ENCODE results near the gene ZNF488.

ZNF488 gene

DNA sequence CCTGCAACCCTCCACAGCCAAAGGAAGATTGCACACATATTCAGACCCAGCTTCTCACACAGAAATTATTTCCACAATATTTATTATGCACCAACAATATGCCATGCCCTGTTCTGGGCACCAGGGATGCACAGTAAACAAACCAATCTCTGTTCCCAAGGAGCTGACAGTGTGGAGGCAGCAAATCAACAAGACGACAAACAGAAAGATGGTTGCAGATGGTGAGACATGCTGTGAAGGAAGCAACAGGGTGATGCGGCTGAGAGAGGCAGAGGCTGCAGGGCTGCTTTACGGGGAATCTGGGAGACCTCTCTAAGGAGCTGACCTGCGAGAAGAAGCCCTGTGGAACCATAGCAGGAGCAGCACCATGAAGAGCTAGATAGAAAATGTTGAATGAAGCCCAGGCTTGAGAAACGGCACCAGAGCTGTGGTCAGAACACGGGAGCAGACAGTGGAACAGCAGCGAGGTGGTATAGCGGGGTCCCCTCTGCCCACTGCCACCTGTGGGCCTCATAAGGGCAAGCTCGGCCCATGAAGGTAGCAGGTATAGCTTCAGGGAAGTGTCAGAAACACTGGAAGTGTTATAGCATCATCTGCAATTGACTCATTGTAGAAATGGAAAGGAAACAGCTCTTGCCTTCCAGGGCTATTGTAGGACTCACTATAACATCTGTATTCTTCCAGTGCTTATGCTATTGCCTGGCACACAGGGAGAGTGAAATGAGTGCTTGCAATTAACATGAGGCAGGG lies 18.5 kb downstream of the ZNF488 start:
- no peak for DNase-seq

DNA sequence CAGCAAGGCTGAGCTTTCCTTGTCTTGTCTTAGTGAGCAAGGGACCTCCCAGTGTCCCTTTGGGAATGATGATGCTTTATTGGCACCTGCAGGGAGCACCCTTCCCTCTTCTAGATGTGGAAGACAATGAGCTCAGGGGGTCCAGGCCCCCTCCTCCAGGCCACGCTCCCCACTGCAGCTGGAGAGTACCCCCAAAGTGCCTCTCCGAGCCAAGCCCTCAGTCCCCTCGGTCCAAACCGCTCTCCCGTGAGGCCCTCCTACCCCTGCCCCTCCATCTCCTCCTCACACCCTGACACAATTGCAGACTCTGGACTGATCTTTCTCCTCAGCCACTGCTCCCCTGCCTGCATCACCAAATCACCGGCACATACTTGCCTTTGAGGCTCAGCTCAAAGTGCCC lies 19.2 kb downstream of the ZNF488 start:
- no peak for DNase-seq

DNA sequence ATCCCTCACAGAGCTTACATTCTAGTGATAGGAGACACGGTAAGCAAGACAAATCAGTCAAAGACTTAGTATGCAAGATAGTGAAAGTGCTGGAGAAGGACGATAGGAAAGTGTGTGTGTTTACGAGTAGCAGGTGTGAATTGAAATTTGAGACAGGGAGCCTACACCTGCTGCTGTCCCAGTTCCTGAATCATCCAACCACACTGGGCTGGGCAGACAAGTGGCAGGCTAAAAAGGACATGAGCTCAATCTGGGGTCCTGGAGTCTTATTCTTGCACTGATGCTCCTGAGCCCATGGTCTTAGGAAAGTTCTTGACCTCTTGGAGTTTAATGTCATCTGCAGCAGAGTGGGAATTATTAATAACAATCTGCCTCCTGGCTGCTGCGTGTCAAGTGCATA lies 19.7 kb downstream of the ZNF488 start:
- DNase-seq, result no peak

DNA sequence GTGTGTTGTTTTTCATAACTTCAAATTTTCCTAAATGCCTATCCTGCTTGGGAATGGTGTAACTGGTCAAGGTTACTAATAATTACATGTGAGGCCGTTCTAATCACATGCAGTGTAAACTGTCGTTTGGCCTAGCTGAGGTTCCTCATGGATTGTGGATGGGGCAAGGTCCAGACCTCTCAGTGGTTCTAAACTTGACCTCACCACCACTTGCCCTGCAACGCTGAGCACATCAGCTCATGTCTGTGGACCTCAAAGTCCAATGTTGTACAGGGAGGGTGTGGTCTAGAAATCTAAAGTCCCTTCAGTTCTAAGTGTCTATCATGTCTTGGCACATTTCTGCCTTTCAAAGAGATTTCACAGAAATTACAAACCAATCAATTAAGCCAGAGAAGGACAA lies 20.3 kb downstream of the ZNF488 start:
- DNase-seq, result no peak

- DNase-seq, result no peak
These were observed 21.9 kb downstream of the ZNF488 start for GRCh38 chr10:47362199-47362598.

- DNase-seq, result no peak
These were observed 22.8 kb downstream of the ZNF488 start for GRCh38 chr10:47361293-47361692.

- no peak for DNase-seq
These were observed 23.6 kb downstream of the ZNF488 start for GRCh38 chr10:47360419-47361040.

DNA sequence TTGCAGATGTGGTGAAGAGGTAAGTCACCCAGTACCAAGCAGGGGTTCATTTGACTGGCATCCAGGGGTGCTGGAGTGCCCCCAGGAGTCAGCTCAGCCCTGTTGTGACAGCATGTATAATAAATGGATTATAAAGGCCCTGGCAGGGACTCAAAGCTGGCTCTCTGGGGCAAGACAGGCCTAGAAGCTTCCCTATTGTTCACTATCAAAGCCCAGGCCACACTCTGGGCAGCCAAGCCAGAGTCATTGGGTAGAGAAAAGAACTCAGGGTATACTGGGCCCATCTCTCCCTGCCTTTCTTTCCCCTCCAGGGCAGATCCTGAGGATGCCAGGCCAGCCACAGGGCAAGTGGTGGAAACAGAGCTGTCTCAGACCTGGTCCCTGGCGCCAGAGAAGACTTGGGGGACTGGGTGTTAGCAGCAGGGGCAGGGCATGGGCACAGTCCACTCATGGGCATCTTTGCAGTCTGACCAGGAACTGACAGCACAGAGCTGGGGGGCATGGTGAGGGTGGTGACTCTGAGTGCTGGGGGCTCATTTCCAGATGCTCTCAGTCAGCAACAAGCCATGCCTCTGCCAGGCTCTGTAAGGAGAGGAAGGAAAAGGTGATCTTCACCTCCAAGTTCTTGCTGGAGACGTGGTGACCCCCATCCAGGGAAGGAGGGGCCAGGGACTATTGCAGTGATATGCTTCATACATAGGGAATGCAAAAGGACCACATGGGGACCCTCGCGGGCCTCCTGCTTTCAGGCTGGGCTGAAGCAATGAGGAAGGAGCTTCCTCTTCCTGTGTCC lies 24.3 kb downstream of the ZNF488 start:
- no peak for DNase-seq

GRCh38 chr10:47359101-47359500 lies 25.0 kb downstream of the ZNF488 start:
- DNase-seq, result no peak

DNA sequence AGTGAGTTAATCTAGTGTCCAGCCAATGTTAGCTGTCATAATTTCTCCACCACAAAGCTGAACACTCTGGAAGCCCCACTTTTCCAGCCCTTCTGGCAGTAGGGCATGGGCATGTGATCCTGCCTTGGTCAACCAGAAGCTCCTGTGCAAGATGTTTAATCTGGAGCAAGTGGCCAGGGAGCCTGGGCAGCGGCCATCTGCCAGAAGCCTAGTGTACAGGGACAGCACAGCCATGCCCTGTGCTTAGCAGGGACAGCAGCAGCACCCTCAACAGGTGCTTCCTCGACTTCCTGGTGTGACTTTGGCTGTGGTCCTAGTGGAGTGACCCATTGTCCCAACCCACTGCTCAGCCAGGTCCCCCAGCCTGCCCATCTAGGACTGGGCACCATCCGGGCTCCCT lies 25.6 kb downstream of the ZNF488 start:
- DNase-seq, result no peak

- DNase-seq, result no peak
These were observed 26.2 kb downstream of the ZNF488 start for GRCh38 chr10:47357911-47358310.

DNA sequence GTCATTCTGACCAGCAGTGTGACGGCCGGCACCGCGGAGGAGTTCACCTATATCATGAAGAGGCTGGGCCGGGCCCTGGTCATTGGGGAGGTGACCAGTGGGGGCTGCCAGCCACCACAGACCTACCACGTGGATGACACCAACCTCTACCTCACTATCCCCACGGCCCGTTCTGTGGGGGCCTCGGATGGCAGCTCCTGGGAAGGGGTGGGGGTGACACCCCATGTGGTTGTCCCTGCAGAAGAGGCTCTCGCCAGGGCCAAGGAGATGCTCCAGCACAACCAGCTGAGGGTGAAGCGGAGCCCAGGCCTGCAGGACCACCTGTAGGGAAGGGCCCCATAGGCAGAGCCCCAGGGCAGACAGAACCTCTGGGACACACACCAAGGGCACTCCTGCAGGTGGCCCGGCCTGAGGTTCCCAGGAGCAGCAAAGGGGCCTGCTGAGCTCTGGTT lies 26.9 kb downstream of the ZNF488 start:
- no peak for DNase-seq

- DNase-seq, result no peak
These were observed 27.4 kb downstream of the ZNF488 start for GRCh38 chr10:47356708-47357107.

- no peak for DNase-seq
These were observed 29.2 kb downstream of the ZNF488 start for GRCh38 chr10:47354900-47355299.

GRCh38 chr10:47354165-47354564 lies 29.9 kb downstream of the ZNF488 start:
- no peak for DNase-seq

GRCh38 chr10:47353351-47353750 lies 30.7 kb downstream of the ZNF488 start:
- no peak for DNase-seq

- DNase-seq, result no peak
These were observed 31.9 kb downstream of the ZNF488 start for GRCh38 chr10:47351899-47352815.

GRCh38 chr10:47350671-47351640 lies 33.1 kb downstream of the ZNF488 start:
- no peak for DNase-seq

DNA sequence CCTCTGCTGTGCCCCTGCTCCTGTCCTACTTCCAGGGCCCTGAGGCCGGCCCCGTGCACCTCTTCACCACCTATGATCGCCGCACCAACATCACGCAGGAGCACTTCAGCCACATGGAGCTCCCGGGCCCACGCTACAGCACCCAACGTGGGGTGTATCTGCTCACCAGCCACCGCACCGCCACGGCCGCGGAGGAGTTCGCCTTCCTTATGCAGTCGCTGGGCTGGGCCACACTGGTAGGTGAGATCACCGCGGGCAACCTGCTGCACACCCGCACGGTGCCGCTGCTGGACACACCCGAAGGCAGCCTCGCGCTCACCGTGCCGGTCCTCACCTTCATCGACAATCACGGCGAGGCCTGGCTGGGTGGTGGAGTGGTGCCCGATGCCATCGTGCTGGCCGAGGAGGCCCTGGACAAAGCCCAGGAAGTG lies 34.1 kb downstream of the ZNF488 start:
- no peak for DNase-seq

DNA sequence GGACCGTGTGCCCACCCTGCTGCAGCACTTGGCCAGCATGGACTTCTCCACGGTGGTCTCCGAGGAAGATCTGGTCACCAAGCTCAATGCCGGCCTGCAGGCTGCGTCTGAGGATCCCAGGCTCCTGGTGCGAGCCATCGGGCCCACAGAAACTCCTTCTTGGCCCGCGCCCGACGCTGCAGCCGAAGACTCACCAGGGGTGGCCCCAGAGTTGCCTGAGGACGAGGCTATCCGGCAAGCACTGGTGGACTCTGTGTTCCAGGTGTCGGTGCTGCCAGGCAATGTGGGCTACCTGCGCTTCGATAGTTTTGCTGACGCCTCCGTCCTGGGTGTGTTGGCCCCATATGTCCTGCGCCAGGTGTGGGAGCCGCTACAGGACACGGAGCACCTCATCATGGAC lies 34.6 kb downstream of the ZNF488 start:
- no peak for DNase-seq
